Right ventricle myocardium inferior (tissue), 1 donor: ENCODE results near the gene NEUROD4. TPM values are rescaled to one million over a fixed set of nuclear protein-coding genes. Genes with fewer than 3 reads are reported as not detected.

Experiments
- total RNA-seq: library from RNA; stranded (reverse); fragmentation: NEBNext Ultra II Directional; extraction: Animal tissue kit (Norgen Biotek cat#: 25700); gene quantifications from one replicate; pipeline ENCODE4 v1.2.1, GENCODE V29; 2021
- donor health status: DM: no; HTN: yes; CAD: no; lungs with severe emphysema.

NEUROD4 gene
- total RNA-seq, 1 donor from 2014 or later = not detected

Other genes with a start within 250 kb of the NEUROD4 start
- gene MUCL1, start 165.5 kb upstream of the NEUROD4 start, total RNA-seq = not detected
- 0.70 TPM for gene TESPA1, start 35.2 kb upstream of the NEUROD4 start, total RNA-seq
- gene OR9K2, start 106.4 kb downstream of the NEUROD4 start, total RNA-seq = not detected
- gene OR10A7, start 201.1 kb downstream of the NEUROD4 start, total RNA-seq = not detected
- gene OR6C74, start 224.6 kb downstream of the NEUROD4 start, total RNA-seq = not detected